ENCODE data around the gene FABP6.
A peak's percentile ranks its signal among the peaks of the same experiment; 100 is the strongest.

FABP6 gene

GRCh38 chr5:160260006-160260775 is 30.9 kb downstream of the FABP6 start:
- Histone ChIP-seq H3K27ac (no peak overlapping the region), H3K4me3 (no peak overlapping the region)

- no peak overlapping the region for H3K4me3 ChIP-seq
- no peak overlapping the region for H3K27ac ChIP-seq
These were observed 31.8 kb downstream of the FABP6 start for GRCh38 chr5:160260881-160261815.

- H3K4me3 ChIP-seq, result no peak overlapping the region
These were observed 33.1 kb downstream of the FABP6 start for GRCh38 chr5:160262151-160263074.

GRCh38 chr5:160263326-160263855 is 34.1 kb downstream of the FABP6 start:
- Histone ChIP-seq H3K27ac (no peak overlapping the region), H3K4me3 (no peak overlapping the region)

More at GRCh38 chr5:160262151-160263074, 33.1 kb downstream of the FABP6 start:
- H3K27ac ChIP-seq, result no peak overlapping the region

- H3K27ac ChIP-seq, result no peak overlapping the region
- no peak overlapping the region for H3K4me3 ChIP-seq
These were observed 36.7 kb downstream of the FABP6 start for GRCh38 chr5:160266044-160266443.

- no peak overlapping the region for H3K27ac ChIP-seq
- H3K4me3 ChIP-seq, result no peak overlapping the region
These were observed 37.5 kb downstream of the FABP6 start for GRCh38 chr5:160266752-160267345.

- H3K27ac ChIP-seq, result peak overlapping the region in 1 of 21 experiments; percentile 61
- H3K4me3 ChIP-seq, result no peak overlapping the region
These were observed 38.8 kb downstream of the FABP6 start for GRCh38 chr5:160268121-160268520.

- H3K27ac ChIP-seq, result peak overlapping the region in 3 of 21 experiments; percentile 17 to 21 (median 21)
- H3K4me3 ChIP-seq, result no peak overlapping the region
These were observed 39.7 kb downstream of the FABP6 start for GRCh38 chr5:160269017-160269416.

- H3K4me3 ChIP-seq, result no peak overlapping the region
- peak overlapping the region in 17 of 21 experiments; percentile 1 to 66 (median 41) for H3K27ac ChIP-seq
These were observed 41.4 kb downstream of the FABP6 start for GRCh38 chr5:160270704-160271103.

GRCh38 chr5:160271396-160271795 is 42.1 kb downstream of the FABP6 start:
- H3K27ac ChIP-seq, result peak overlapping the region in 14 of 21 experiments; percentile 1 to 66 (median 46)
- no peak overlapping the region for H3K4me3 ChIP-seq

GRCh38 chr5:160271836-160272235 is 42.5 kb downstream of the FABP6 start:
- H3K4me3 ChIP-seq, result no peak overlapping the region
- H3K27ac ChIP-seq, result peak overlapping the region in 4 of 21 experiments; percentile 31 to 61 (median 44)

- Histone ChIP-seq H3K27ac (no peak overlapping the region), H3K4me3 (no peak overlapping the region)
These were observed 43.0 kb downstream of the FABP6 start for GRCh38 chr5:160272264-160272663.

- no peak overlapping the region for H3K27ac ChIP-seq
- H3K4me3 ChIP-seq, result no peak overlapping the region
These were observed 43.6 kb downstream of the FABP6 start for GRCh38 chr5:160272889-160273288.

GRCh38 chr5:160274483-160274931 is 45.2 kb downstream of the FABP6 start:
- no peak overlapping the region for H3K4me3 ChIP-seq
- H3K27ac ChIP-seq, result no peak overlapping the region

- H3K4me3 ChIP-seq, result no peak overlapping the region
These were observed 49.0 kb downstream of the FABP6 start for GRCh38 chr5:160278343-160278742.

GRCh38 chr5:160280384-160281095 is 51.2 kb downstream of the FABP6 start:
- no peak overlapping the region for H3K27ac ChIP-seq
- H3K4me3 ChIP-seq, result no peak overlapping the region

More at GRCh38 chr5:160278343-160278742, 49.0 kb downstream of the FABP6 start:
- no peak overlapping the region for H3K27ac ChIP-seq

GRCh38 chr5:160281275-160281674 is 52.0 kb downstream of the FABP6 start:
- no peak overlapping the region for H3K4me3 ChIP-seq
- H3K27ac ChIP-seq, result no peak overlapping the region

- Histone ChIP-seq H3K4me3 (no peak overlapping the region), H3K27ac (no peak overlapping the region)
These were observed 55.1 kb downstream of the FABP6 start for GRCh38 chr5:160284291-160284873.

All from skin epidermis (tissue), 12 donors.